H1 (cell line): ENCODE results near the gene FSIP1. TPM values are rescaled to one million over a fixed set of nuclear protein-coding genes. Genes with fewer than 3 reads are reported as not detected.

Experiments used
- BACH1 ChIP-seq: IDR thresholded peaks from 2 replicates; pipeline ENCODE4 v1.6.1; 2012; ENCODE audit warnings: low read length, improper control_type of control experiment
- EP300 ChIP-seq, 2 experiments: IDR thresholded peaks; 1 replicate in 1 of 2; 2 replicates in 1 of 2; pipeline ENCODE4 v1.6.1; 2011 to 2012; ENCODE audit warnings: low read depth in 2 of 2, low read length in 2 of 2, mild to moderate bottlenecking in 2 of 2, borderline replicate concordance in 1 of 2, inconsistent platforms in 1 of 2, moderate library complexity in 1 of 2
- NANOG ChIP-seq: IDR thresholded peaks from 2 replicates; pipeline ENCODE4 v1.6.1; 2011; ENCODE audit warnings: low read length, low read depth, mild to moderate bottlenecking, inconsistent platforms; ENCODE audit not compliant: insufficient read depth, poor library complexity, severe bottlenecking
- YY1 ChIP-seq: IDR thresholded peaks from 2 replicates; pipeline ENCODE4 v1.6.1; 2011; ENCODE audit warnings: low read depth, mild to moderate bottlenecking, low read length
- polyA plus RNA-seq, 7 experiments: library from polyadenylated mRNA; depleted of rRNA in 3 of 7; stranded (reverse) in 5 of 7; unstranded in 2 of 7; fragments of >200 nt in 5 of 7; fragments of 200-250 nt in 2 of 7; gene quantifications; 1 replicate in 5 of 7; 2 replicates in 1 of 7; 4 replicates in 1 of 7; pipeline versions ENCODE4 v1.2.1 to v1.2.3, GENCODE V29; 2011 to 2013; ENCODE audit warnings: missing spikeins in 2 of 7, mixed read lengths in 2 of 7
- total RNA-seq: library from RNA; stranded (reverse); fragmentation: NEBNext Ultra II Directional; extraction: Animal tissue kit (Norgen Biotek cat#: 25700); gene quantifications from 2 replicates; pipeline ENCODE4 v1.2.1, GENCODE V29; 2021
- TF ChIP-seq, protein P1 (sequence below): fragments of 300-600 bp; sonication (generic); IDR thresholded peaks from 2 replicates; pipeline ENCODE4 v1.7.1; 2012; ENCODE audit warnings: low read length, moderate library complexity, mild to moderate bottlenecking, inconsistent platforms; ENCODE audit not compliant: insufficient replicate concordance
- TF ChIP-seq, protein P2 (sequence below): IDR thresholded peaks from 2 replicates; pipeline ENCODE4 v1.6.1; 2011; ENCODE audit warnings: low read length, improper control_type of control experiment

FSIP1 gene
- total and polyA plus RNA-seq, 2 of the 8 experiments (the other 6 are each of a cell fraction or from before 2014, with no cell fraction given), result 0.18 to 1.3 TPM

DNA sequence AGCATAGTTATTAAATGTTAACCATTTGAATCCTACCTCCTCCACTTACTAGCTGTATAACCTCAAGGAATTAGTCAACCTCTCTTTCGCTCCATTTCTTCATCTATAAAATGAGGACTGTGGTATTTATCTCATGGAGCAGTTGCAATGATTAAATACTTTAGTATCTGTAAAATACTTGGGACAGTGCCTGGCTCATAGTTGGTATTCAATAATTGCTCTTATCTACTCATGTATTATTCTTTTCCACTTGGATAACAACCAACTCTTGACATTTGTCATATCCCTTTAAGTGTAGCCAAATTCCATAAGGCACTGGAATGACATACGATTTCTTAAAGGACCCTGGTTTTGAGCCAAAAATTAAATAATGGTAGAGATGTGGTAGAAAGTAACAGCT lies 72.0 kb downstream of the FSIP1 start (continued):
- TF ChIP-seq, protein P1, sequence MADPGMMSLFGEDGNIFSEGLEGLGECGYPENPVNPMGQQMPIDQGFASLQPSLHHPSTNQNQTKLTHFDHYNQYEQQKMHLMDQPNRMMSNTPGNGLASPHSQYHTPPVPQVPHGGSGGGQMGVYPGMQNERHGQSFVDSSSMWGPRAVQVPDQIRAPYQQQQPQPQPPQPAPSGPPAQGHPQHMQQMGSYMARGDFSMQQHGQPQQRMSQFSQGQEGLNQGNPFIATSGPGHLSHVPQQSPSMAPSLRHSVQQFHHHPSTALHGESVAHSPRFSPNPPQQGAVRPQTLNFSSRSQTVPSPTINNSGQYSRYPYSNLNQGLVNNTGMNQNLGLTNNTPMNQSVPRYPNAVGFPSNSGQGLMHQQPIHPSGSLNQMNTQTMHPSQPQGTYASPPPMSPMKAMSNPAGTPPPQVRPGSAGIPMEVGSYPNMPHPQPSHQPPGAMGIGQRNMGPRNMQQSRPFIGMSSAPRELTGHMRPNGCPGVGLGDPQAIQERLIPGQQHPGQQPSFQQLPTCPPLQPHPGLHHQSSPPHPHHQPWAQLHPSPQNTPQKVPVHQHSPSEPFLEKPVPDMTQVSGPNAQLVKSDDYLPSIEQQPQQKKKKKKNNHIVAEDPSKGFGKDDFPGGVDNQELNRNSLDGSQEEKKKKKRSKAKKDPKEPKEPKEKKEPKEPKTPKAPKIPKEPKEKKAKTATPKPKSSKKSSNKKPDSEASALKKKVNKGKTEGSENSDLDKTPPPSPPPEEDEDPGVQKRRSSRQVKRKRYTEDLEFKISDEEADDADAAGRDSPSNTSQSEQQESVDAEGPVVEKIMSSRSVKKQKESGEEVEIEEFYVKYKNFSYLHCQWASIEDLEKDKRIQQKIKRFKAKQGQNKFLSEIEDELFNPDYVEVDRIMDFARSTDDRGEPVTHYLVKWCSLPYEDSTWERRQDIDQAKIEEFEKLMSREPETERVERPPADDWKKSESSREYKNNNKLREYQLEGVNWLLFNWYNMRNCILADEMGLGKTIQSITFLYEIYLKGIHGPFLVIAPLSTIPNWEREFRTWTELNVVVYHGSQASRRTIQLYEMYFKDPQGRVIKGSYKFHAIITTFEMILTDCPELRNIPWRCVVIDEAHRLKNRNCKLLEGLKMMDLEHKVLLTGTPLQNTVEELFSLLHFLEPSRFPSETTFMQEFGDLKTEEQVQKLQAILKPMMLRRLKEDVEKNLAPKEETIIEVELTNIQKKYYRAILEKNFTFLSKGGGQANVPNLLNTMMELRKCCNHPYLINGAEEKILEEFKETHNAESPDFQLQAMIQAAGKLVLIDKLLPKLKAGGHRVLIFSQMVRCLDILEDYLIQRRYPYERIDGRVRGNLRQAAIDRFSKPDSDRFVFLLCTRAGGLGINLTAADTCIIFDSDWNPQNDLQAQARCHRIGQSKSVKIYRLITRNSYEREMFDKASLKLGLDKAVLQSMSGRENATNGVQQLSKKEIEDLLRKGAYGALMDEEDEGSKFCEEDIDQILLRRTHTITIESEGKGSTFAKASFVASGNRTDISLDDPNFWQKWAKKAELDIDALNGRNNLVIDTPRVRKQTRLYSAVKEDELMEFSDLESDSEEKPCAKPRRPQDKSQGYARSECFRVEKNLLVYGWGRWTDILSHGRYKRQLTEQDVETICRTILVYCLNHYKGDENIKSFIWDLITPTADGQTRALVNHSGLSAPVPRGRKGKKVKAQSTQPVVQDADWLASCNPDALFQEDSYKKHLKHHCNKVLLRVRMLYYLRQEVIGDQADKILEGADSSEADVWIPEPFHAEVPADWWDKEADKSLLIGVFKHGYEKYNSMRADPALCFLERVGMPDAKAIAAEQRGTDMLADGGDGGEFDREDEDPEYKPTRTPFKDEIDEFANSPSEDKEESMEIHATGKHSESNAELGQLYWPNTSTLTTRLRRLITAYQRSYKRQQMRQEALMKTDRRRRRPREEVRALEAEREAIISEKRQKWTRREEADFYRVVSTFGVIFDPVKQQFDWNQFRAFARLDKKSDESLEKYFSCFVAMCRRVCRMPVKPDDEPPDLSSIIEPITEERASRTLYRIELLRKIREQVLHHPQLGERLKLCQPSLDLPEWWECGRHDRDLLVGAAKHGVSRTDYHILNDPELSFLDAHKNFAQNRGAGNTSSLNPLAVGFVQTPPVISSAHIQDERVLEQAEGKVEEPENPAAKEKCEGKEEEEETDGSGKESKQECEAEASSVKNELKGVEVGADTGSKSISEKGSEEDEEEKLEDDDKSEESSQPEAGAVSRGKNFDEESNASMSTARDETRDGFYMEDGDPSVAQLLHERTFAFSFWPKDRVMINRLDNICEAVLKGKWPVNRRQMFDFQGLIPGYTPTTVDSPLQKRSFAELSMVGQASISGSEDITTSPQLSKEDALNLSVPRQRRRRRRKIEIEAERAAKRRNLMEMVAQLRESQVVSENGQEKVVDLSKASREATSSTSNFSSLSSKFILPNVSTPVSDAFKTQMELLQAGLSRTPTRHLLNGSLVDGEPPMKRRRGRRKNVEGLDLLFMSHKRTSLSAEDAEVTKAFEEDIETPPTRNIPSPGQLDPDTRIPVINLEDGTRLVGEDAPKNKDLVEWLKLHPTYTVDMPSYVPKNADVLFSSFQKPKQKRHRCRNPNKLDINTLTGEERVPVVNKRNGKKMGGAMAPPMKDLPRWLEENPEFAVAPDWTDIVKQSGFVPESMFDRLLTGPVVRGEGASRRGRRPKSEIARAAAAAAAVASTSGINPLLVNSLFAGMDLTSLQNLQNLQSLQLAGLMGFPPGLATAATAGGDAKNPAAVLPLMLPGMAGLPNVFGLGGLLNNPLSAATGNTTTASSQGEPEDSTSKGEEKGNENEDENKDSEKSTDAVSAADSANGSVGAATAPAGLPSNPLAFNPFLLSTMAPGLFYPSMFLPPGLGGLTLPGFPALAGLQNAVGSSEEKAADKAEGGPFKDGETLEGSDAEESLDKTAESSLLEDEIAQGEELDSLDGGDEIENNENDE, result no peak
- TF ChIP-seq, protein P2, sequence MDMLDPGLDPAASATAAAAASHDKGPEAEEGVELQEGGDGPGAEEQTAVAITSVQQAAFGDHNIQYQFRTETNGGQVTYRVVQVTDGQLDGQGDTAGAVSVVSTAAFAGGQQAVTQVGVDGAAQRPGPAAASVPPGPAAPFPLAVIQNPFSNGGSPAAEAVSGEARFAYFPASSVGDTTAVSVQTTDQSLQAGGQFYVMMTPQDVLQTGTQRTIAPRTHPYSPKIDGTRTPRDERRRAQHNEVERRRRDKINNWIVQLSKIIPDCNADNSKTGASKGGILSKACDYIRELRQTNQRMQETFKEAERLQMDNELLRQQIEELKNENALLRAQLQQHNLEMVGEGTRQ, result no peak
- TF ChIP-seq EP300 (IDR thresholded peaks at IDR 0.05; ENCODE audit: borderline replicate concordance in 1 of 2, low read depth in 2 of 2, low read length in 2 of 2), result no peak
- TF ChIP-seq YY1, result no peak
- TF ChIP-seq NANOG, result no peak
- no peak for TF ChIP-seq BACH1
